ENCODE results near the gene SH3BP4. TPM values are rescaled to one million over a fixed set of nuclear protein-coding genes. Genes with fewer than 3 reads are reported as not detected.

Gene SH3BP4
- total RNA-seq, 4 donors from 2014 or later: 13.5 to 28.4 (median 20.1) TPM

GRCh38 chr2:235009081-235009480, 57.3 kb downstream of the SH3BP4 start:
- no peak overlapping the region for H3K4me3 ChIP-seq
- intact Hi-C loops (cut with DNase I; ENCODE audit: low total_unique reads): no loop called here
- TF ChIP-seq, protein P1, sequence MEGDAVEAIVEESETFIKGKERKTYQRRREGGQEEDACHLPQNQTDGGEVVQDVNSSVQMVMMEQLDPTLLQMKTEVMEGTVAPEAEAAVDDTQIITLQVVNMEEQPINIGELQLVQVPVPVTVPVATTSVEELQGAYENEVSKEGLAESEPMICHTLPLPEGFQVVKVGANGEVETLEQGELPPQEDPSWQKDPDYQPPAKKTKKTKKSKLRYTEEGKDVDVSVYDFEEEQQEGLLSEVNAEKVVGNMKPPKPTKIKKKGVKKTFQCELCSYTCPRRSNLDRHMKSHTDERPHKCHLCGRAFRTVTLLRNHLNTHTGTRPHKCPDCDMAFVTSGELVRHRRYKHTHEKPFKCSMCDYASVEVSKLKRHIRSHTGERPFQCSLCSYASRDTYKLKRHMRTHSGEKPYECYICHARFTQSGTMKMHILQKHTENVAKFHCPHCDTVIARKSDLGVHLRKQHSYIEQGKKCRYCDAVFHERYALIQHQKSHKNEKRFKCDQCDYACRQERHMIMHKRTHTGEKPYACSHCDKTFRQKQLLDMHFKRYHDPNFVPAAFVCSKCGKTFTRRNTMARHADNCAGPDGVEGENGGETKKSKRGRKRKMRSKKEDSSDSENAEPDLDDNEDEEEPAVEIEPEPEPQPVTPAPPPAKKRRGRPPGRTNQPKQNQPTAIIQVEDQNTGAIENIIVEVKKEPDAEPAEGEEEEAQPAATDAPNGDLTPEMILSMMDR (IDR thresholded peaks at IDR 0.05): no peak
- TF ChIP-seq POLR2A (IDR thresholded peaks at IDR 0.05): no peak
- H3K27me3 ChIP-seq: no peaks in the 10 kb centered on the region
- no peaks in the 10 kb centered on the region for H3K36me3 ChIP-seq
- no peak for DNase-seq
- H3K4me1 ChIP-seq: no peaks in the 10 kb centered on the region
- H3K27ac ChIP-seq: no peak overlapping the region
- no peaks in the 10 kb centered on the region for H3K9me3 ChIP-seq

DNA sequence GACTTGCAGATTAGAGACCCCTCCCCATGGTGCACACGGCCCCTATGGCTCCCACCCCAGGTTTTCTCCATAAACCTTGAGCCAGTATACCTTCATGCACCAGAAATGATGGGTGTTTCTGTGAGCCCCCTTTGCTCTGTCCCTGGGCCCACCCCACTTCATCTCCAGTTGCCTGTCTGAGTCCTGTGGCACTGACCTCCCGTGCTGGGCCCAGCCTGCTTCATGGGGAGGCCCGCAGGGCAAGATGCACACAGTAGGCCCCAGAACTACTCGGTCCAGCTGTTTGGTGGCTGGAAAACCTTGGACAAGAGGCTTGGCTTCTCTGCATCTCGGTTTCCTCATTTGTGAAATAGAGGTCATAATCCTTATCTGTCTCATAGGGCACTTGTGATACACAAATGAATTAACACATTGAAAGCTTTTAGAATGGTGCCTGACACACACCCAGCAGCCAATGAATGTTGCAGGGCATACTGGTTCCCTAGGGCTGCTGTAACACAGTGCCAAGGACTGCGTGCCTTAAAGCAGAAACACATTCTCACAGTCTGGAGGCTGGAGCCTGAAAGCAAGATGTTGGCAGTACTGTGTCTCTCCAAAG, 58.4 kb downstream of the SH3BP4 start:
- no peak overlapping the region for H3K4me3 ChIP-seq

GRCh38 chr2:235011607-235011928, 59.8 kb downstream of the SH3BP4 start:
- no peak for TF ChIP-seq POLR2A (IDR thresholded peaks at IDR 0.05)
- TF ChIP-seq, protein P1 (IDR thresholded peaks at IDR 0.05): no peak
- no peak overlapping the region for H3K4me3 ChIP-seq

More for the DNA sequence above, 58.4 kb downstream of the SH3BP4 start:
- H3K27ac ChIP-seq: no peak overlapping the region
- intact Hi-C loops (cut with DNase I; ENCODE audit: low total_unique reads): no loop called here
- no peak for DNase-seq
- H3K27me3 ChIP-seq: no peaks in the 10 kb centered on the region
- no peaks in the 10 kb centered on the region for H3K36me3 ChIP-seq
- TF ChIP-seq, protein P1 (IDR thresholded peaks at IDR 0.05): no peak
- TF ChIP-seq POLR2A (IDR thresholded peaks at IDR 0.05): no peak
- H3K4me1 ChIP-seq: no peaks in the 10 kb centered on the region
- H3K9me3 ChIP-seq: no peaks in the 10 kb centered on the region

GRCh38 chr2:235011929-235012631, 60.3 kb downstream of the SH3BP4 start:
- intact Hi-C loops (cut with DNase I; ENCODE audit: low total_unique reads): no loop called here
- Histone ChIP-seq H3K27ac (no peak overlapping the region), H3K4me3 (no peak overlapping the region), H3K27me3 (no peaks in the 10 kb centered on the region), H3K9me3 (no peaks in the 10 kb centered on the region), H3K36me3 (no peaks in the 10 kb centered on the region), H3K4me1 (no peaks in the 10 kb centered on the region)
- TF ChIP-seq POLR2A (IDR thresholded peaks at IDR 0.05): no peak
- TF ChIP-seq, protein P1 (IDR thresholded peaks at IDR 0.05): no peak
- no peak for DNase-seq

More at GRCh38 chr2:235011607-235011928, 59.8 kb downstream of the SH3BP4 start:
- DNase-seq: no peak
- intact Hi-C loops (cut with DNase I; ENCODE audit: low total_unique reads): no loop called here
- Histone ChIP-seq H3K27ac (no peak overlapping the region), H3K4me1 (no peaks in the 10 kb centered on the region), H3K27me3 (no peaks in the 10 kb centered on the region), H3K9me3 (no peaks in the 10 kb centered on the region), H3K36me3 (no peaks in the 10 kb centered on the region)

- TF ChIP-seq, protein P1 (IDR thresholded peaks at IDR 0.05): no peak
- no peak for TF ChIP-seq POLR2A (IDR thresholded peaks at IDR 0.05)
- Histone ChIP-seq H3K27ac (no peak overlapping the region), H3K36me3 (no peaks in the 10 kb centered on the region), H3K27me3 (no peaks in the 10 kb centered on the region), H3K4me1 (no peaks in the 10 kb centered on the region), H3K9me3 (no peaks in the 10 kb centered on the region), H3K4me3 (no peak overlapping the region)
- DNase-seq: no peak
- intact Hi-C loops (cut with DNase I; ENCODE audit: low total_unique reads): no loop called here
Measured at GRCh38 chr2:235017441-235017840, 65.6 kb downstream of the SH3BP4 start.

All from uterus (tissue), 4 donors.